HepG2 (cell line): ENCODE results near the gene TADA3. TPM values are rescaled to one million over a fixed set of nuclear protein-coding genes. Genes with fewer than 3 reads are reported as not detected.

Experiments used
- ARID3A ChIP-seq: IDR thresholded peaks from 2 replicates; pipeline ENCODE4 v1.6.1; 2012; ENCODE audit warnings: low read depth, low read length, improper control_type of control experiment
- ATF4 ChIP-seq, 2 experiments: fragments of 450-650 bp in 1 of 2; sonication (generic) in 1 of 2; formaldehyde crosslinking; IDR thresholded peaks; 2 replicates each; pipeline versions ENCODE4 v1.5.0 to v1.8.0; 2020 to 2022; ENCODE audit warnings: mild to moderate bottlenecking in 1 of 2, missing genetic modification reagents in 1 of 2
- CREB1 ChIP-seq, 2 experiments: fragments of 450-650 bp in 1 of 2; IDR thresholded peaks; 2 replicates each; pipeline ENCODE4 v1.6.1; 2016 to 2017; ENCODE audit warnings: control low read depth in 1 of 2, mild to moderate bottlenecking in 1 of 2, missing compliant biosample characterization in 1 of 2, missing genetic modification characterization in 1 of 2
- GFI1 ChIP-seq: sonication (generic); formaldehyde crosslinking; IDR thresholded peaks from 2 replicates; pipeline ENCODE4 v1.5.0; 2020; ENCODE audit warnings: missing genetic modification reagents, mild to moderate bottlenecking, borderline replicate concordance
- GZF1 ChIP-seq: sonication (generic); formaldehyde crosslinking; IDR thresholded peaks from 2 replicates; pipeline ENCODE4 v1.5.1; 2020; ENCODE audit warnings: mild to moderate bottlenecking, missing genetic modification reagents
- JDP2 ChIP-seq: sonication (generic); formaldehyde crosslinking; IDR thresholded peaks from 2 replicates; pipeline ENCODE4 v1.8.1; 2022; ENCODE audit warnings: missing genetic modification reagents, borderline replicate concordance
- KDM6A ChIP-seq: IDR thresholded peaks from 2 replicates; pipeline ENCODE4 v1.6.1; 2016; ENCODE audit warnings: low read depth
- KIAA2018 ChIP-seq: sonication (generic); formaldehyde crosslinking; IDR thresholded peaks from 2 replicates; pipeline ENCODE4 v1.5.0; 2020; ENCODE audit warnings: mild to moderate bottlenecking, missing genetic modification reagents, borderline replicate concordance
- NBN ChIP-seq: fragments of 450-650 bp; conservative IDR thresholded peaks from 2 replicates; pipeline ENCODE4 v1.6.1; 2017
- NFKB2 ChIP-seq: sonication (generic); formaldehyde crosslinking; IDR thresholded peaks from 2 replicates; pipeline ENCODE4 v1.4.0; 2020; ENCODE audit warnings: missing genetic modification reagents, borderline replicate concordance
- RXRA ChIP-seq: sonication (generic); formaldehyde crosslinking; IDR thresholded peaks from 2 replicates; pipeline ENCODE4 v1.5.1; 2020; ENCODE audit warnings: missing genetic modification reagents
- SIX1 ChIP-seq: sonication (generic); formaldehyde crosslinking; IDR thresholded peaks from 2 replicates; pipeline ENCODE4 v1.4.0; 2020; ENCODE audit warnings: missing genetic modification reagents, borderline replicate concordance
- SMAD9 ChIP-seq: sonication (generic); formaldehyde crosslinking; IDR thresholded peaks from 2 replicates; pipeline ENCODE4 v1.5.1; 2020; ENCODE audit warnings: mild to moderate bottlenecking, missing genetic modification reagents
- SRF ChIP-seq: IDR thresholded peaks from 2 replicates; pipeline ENCODE4 v1.6.1; 2011; ENCODE audit warnings: mild to moderate bottlenecking, low read depth, low read length, moderate library complexity
- ZNF207 ChIP-seq: fragments of 450-650 bp; IDR thresholded peaks from 2 replicates; pipeline ENCODE4 v1.6.1; 2016; ENCODE audit warnings: antibody characterized with exemption, borderline replicate concordance
- ZNF224 ChIP-seq: sonication (generic); formaldehyde crosslinking; IDR thresholded peaks from 2 replicates; pipeline ENCODE4 v1.5.0; 2020; ENCODE audit warnings: mild to moderate bottlenecking, missing genetic modification reagents
- ZNF235 ChIP-seq: sonication (generic); formaldehyde crosslinking; IDR thresholded peaks from 2 replicates; pipeline ENCODE4 v1.8.1; 2023; ENCODE audit warnings: mild to moderate bottlenecking, missing genetic modification reagents, borderline replicate concordance
- polyA plus RNA-seq, 8 experiments: library from polyadenylated mRNA; depleted of rRNA in 3 of 8; stranded (reverse) in 7 of 8; unstranded in 1 of 8; fragments of >200 nt; fragmentation: Illumina TruSeq in 4 of 8; extraction: Trizol in 4 of 8; gene quantifications; 2 replicates each; pipeline versions ENCODE4 v1.2.1 to v1.2.3, GENCODE V29; 2011 to 2016; ENCODE audit warnings: low read depth in 4 of 8, missing spikeins in 1 of 8, mixed read lengths in 1 of 8; ENCODE audit not compliant: insufficient read depth in 1 of 8
- total RNA-seq, 5 experiments: library from RNA; depleted of rRNA; stranded (reverse); fragments of >200 nt; fragmentation: Illumina TruSeq; extraction: Trizol; gene quantifications; 2 replicates each; pipeline ENCODE4 v1.2.3, GENCODE V29; 2016; ENCODE audit warnings: low read depth in 1 of 5

TADA3 gene
- total and polyA plus RNA-seq, 2 of the 13 experiments (the other 11 are each of a cell fraction or from before 2014, with no cell fraction given) = 32.1 to 37.1 TPM

GRCh38 chr3:9769426-9770275, 22.6 kb downstream of the TADA3 start, which contains the start of gene CAMK1 (continued):
- no peak for TF ChIP-seq KIAA2018 (CRISPR knock-in tag)
- TF ChIP-seq ARID3A = no peak
- no peak for TF ChIP-seq NBN
- no peak for TF ChIP-seq RXRA (CRISPR knock-in tag)
- no peak for TF ChIP-seq GFI1 (CRISPR knock-in tag)
- TF ChIP-seq ATF4 (CRISPR knock-in tag; IDR thresholded peaks at IDR 0.05) = no peak
- TF ChIP-seq ZNF224 (CRISPR knock-in tag) = no peak
- 0 out of 2 replicates have a peak, but pooled peaks have one; percentile 22 for TF ChIP-seq SMAD9 (CRISPR knock-in tag)
- TF ChIP-seq ZNF235 (CRISPR knock-in tag) = no peak
- TF ChIP-seq GZF1 (CRISPR knock-in tag) = no peak
- no peak for TF ChIP-seq ZNF207
- TF ChIP-seq NFKB2 (CRISPR knock-in tag) = no peak; the same call in 1 of the 2 replicates
- no peak for TF ChIP-seq KDM6A (CRISPR knock-in tag)
- TF ChIP-seq SIX1 = no peak
- TF ChIP-seq JDP2 (CRISPR knock-in tag) = no peak
- no peak for TF ChIP-seq CREB1 (IDR thresholded peaks at IDR 0.05)
- no peak for TF ChIP-seq CREB1 (CRISPR knock-in tag; IDR thresholded peaks at IDR 0.05)
- TF ChIP-seq SRF = no peak
